Stimulated activated CD8-positive, alpha-beta memory T cell treated with anti-CD3 and anti-CD28 coated beads, Interleukin-4, amount 100 ng/mL, for 1 hour (primary cell): ENCODE measurements around the gene NDFIP2.
"Not testable (repeated sequence)": the region's sequence is repeated elsewhere in the genome, so short reads cannot be mapped to it uniquely, and the experiment has no call there.

Experiments
- DNase-seq, 2 donors: peaks; one replicate each; pipeline ENCODE4 v3.0.0-alpha.2; 2020; ENCODE audit warnings: low read depth in 2 of 2, low spot score in 1 of 2

Gene NDFIP2

GRCh38 chr13:79531542-79532254 lies 50.7 kb downstream of the NDFIP2 start:
- no peak for DNase-seq

GRCh38 chr13:79532576-79532975 lies 51.6 kb downstream of the NDFIP2 start:
- DNase-seq: no peak

- DNase-seq: no peak
Measured at GRCh38 chr13:79533781-79534400, 52.9 kb downstream of the NDFIP2 start.

- no peak for DNase-seq
Measured at GRCh38 chr13:79534596-79534995, 53.6 kb downstream of the NDFIP2 start.

GRCh38 chr13:79538757-79539156 lies 57.8 kb downstream of the NDFIP2 start:
- no peak for DNase-seq

- no peak for DNase-seq
Measured at GRCh38 chr13:79540504-79540903, 59.5 kb downstream of the NDFIP2 start.

- DNase-seq: no peak
Measured at GRCh38 chr13:79541426-79542049, 60.6 kb downstream of the NDFIP2 start.

- no peak for DNase-seq
Measured at GRCh38 chr13:79543883-79544282, 62.9 kb downstream of the NDFIP2 start.

- DNase-seq: no peak
Measured at GRCh38 chr13:79547211-79548195, 66.5 kb downstream of the NDFIP2 start.

GRCh38 chr13:79548902-79549301 lies 67.9 kb downstream of the NDFIP2 start:
- DNase-seq: no peak

- no peak for DNase-seq
Measured at GRCh38 chr13:79549355-79550106, 68.6 kb downstream of the NDFIP2 start.

- no peak for DNase-seq
Measured at GRCh38 chr13:79557666-79558065, 76.7 kb downstream of the NDFIP2 start.

- DNase-seq: no peak
Measured at GRCh38 chr13:79560954-79561353, 80.0 kb downstream of the NDFIP2 start.

GRCh38 chr13:79562557-79562956 lies 81.6 kb downstream of the NDFIP2 start:
- DNase-seq: no peak

GRCh38 chr13:79566118-79566517 lies 85.2 kb downstream of the NDFIP2 start:
- DNase-seq: no peak

GRCh38 chr13:79571147-79571546 lies 90.2 kb downstream of the NDFIP2 start:
- DNase-seq: no peak

GRCh38 chr13:79573892-79574291 lies 92.9 kb downstream of the NDFIP2 start:
- DNase-seq: not testable (repeated sequence)

- no peak for DNase-seq
Measured at GRCh38 chr13:79581870-79582315, 100.9 kb downstream of the NDFIP2 start.

- DNase-seq: no peak
Measured at GRCh38 chr13:79582896-79583295, 101.9 kb downstream of the NDFIP2 start.

GRCh38 chr13:79585033-79585432 lies 104.1 kb downstream of the NDFIP2 start:
- no peak for DNase-seq
